G401.6 (cell line): ENCODE data around the gene MYO1B.

Source experiments
- FAIRE-seq: peaks from 2 replicates; lab custom pipeline; 2012; peaks lifted over from hg19 to GRCh38; lab: Jason Lieb, UNC

Gene MYO1B

GRCh38 chr2:191245046-191245868 lies at the start of gene MYO1B:
TSS of gene MYO1B (plus strand) at chr2:191245404. CDS start at chr2:191276896, 31,492 bp downstream.
- FAIRE-seq = no peak

DNA sequence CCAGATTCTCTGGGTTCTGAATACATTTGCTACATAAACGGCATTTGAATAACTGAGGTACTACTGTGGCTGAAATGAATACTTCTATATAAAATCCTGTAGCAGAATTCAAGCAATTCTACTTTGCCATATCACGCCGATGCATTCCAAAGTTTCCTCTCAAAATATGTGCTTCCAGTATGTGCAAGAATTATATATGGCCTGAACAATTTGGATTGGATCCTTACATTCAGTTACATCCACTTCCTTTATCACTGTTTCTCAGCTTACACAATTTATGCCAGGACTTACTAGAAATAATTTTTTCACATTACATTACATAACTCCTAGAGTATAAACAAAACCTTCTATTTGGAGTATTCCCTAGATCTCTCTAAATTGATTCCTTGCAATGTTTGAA lies 48.1 kb upstream of the MYO1B start:
- no peak for FAIRE-seq

GRCh38 chr2:191198271-191198670 lies 46.9 kb upstream of the MYO1B start:
- no peak for FAIRE-seq

DNA sequence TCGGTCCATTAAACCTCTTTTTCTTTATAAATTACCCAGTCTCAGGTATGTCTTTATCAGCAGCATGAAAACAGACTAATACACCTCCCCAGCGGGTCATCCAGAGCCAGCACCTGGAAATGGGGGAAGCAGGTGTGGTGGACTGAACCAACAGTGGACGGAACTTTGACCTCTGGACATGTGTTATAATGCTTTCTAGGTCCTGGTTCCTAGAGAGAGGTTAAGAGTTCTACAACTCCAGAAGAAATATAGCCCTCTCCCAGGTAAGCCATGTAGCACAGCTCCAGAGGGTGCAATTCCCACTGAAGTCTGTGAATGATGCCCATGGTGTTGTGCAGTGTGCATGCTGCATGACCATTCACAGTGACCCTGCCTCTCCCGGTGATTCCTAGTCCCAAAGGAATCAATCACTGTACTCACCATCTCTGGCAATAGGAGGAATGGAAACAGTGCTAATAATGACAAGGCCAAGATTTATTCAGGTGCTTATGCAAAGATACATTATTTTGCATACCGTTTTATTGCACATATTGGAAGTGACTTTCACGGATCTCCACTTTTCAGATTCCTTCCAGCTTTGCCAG lies 45.2 kb upstream of the MYO1B start:
- FAIRE-seq = no peak

DNA sequence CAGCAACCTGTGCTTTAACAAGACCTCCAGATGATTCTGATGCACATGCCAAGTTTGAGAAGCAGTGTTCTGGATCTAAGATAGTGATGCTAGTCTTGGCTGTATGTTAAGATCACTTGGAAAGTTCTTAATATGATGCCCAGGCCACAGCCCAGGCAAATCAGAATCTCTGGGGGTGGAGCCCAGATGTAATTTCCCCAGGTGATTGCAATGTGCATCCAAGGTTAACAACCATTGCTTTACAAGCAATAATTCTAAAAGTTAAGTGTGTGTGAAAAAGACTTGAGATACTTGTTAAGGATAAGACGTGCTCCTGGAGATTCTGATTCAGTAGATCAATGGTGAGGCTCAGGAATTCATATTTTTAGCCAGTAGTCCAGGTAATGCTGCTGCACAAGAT lies 44.3 kb upstream of the MYO1B start:
- FAIRE-seq = no peak

GRCh38 chr2:191202209-191202721 lies 42.9 kb upstream of the MYO1B start:
- no peak for FAIRE-seq

GRCh38 chr2:191202881-191203397 lies 42.3 kb upstream of the MYO1B start:
- FAIRE-seq = no peak

DNA sequence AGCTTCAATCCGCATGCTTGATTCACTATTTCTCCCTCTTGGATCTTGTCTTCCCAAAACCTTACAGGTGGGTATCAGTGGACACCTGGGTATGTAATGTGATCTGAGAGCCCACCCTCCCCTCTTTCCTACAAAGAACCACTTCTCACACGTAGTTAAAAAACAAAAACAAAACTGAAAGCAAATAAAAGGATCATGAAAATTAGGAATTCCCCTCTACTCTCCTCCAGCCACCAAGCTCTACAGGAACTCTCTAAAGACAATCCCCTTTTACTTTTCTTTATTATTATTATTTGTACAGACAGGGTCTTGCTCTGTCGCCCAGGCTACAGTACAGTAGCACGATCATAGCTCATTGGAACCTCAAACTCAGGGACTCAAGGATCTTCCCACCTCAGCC lies 40.8 kb upstream of the MYO1B start:
- no peak for FAIRE-seq

- FAIRE-seq = no peak
Measured at GRCh38 chr2:191206613-191207471, 38.4 kb upstream of the MYO1B start.

DNA sequence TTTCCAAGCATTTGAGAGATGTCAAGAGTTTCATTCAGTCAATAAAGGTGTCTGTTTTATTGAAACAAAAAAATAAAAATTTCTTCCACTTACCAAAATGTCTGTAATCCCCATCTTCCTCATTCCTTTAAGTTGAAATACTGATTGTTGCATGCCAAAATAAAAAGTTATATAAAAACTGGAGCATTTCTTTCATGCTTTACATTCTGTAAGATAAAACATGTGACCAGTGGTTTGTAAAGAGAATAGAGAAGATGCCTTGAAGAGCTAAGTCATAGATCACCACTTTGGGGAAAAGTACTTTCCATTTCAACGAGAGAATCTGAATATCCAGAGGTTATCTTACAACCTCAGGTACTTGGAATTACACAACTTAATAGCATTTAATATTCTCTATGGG lies 35.9 kb upstream of the MYO1B start:
- no peak for FAIRE-seq

DNA sequence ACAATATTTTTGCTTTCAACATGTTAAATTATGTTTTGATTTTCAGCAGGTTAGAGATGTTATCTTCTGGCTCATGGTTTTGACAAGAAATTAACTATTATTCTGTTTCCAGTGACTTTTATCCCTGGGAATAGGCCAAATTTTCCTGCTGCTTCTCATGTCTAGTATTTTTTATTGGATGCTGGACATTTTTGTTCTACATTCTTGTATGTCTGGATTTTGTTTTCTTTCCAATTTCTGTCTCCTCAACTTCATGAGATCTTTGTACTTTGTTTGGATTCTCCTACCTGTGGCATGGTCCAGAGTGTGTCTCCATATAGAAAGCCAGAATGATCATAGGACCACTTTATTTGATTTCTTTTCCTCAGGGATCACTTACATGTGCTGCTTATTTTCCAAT lies 33.1 kb upstream of the MYO1B start:
- no peak for FAIRE-seq

DNA sequence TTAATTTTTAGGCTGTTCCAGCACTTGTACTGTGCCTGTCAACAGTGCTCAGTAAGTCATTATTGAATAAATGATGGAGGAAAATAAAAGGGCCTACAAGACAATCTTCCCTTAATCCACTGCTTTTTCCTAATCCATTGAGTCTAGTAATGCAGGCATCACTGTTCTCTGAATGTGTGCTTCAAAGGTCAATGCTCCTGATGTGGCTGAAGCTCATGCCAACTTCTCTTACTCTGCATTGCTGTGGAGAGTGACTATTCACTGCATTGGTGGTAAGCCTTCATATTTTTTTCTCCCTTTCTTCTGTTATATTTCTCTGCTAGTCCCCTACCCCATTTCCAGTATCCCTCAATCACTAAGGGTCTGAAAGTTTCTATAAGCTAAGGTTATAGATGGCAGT lies 31.9 kb upstream of the MYO1B start:
- no peak for FAIRE-seq

GRCh38 chr2:191215230-191215629 lies 30.0 kb upstream of the MYO1B start:
- FAIRE-seq = no peak

DNA sequence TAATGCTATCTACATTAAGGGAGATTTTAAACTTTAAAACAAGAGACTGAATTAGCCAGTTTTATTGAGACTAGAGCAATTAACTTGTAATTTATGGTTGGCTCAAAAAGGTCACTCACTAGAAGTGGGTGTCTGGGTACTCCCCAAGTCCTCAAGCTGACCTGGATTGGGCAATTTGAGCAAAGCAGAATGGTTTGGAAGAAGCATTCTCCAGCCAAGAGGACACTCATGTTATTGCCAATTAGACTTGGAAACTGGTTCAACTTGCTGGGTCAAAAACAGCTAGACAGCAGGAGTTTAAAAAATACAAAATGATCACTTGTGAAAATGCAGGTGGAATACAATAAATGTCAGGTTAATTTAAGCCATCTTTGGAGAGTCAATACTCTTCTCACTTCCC lies 29.5 kb upstream of the MYO1B start:
- FAIRE-seq = no peak

- FAIRE-seq = no peak
Measured at GRCh38 chr2:191217580-191217979, 27.6 kb upstream of the MYO1B start.

- FAIRE-seq = peak; percentile 40
Measured at GRCh38 chr2:191218292-191218898, 26.8 kb upstream of the MYO1B start.

GRCh38 chr2:191220671-191221070 lies 24.5 kb upstream of the MYO1B start:
- FAIRE-seq = no peak

GRCh38 chr2:191221666-191222065 lies 23.5 kb upstream of the MYO1B start:
- FAIRE-seq = no peak

DNA sequence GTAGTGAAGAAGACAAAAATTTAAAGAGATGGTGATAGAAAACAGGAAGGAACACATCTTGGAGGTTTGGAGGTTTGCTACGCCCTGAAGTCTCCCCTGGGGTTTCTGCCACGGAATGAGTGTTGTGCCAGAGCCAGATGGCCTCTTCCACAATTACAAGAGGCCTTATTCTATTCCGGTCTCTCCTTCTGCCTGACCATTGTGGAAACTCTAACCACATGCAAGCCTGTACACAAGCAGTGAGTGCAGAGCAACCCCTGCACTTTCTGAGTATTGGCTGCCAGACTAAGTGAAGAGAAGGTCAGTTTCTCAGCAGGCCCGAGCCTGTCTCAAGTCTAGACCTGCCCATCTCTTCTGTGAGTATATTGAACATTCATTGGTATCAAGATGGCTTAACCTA lies 22.7 kb upstream of the MYO1B start:
- FAIRE-seq = no peak

GRCh38 chr2:191222952-191223351 lies 22.3 kb upstream of the MYO1B start:
- FAIRE-seq = no peak

DNA sequence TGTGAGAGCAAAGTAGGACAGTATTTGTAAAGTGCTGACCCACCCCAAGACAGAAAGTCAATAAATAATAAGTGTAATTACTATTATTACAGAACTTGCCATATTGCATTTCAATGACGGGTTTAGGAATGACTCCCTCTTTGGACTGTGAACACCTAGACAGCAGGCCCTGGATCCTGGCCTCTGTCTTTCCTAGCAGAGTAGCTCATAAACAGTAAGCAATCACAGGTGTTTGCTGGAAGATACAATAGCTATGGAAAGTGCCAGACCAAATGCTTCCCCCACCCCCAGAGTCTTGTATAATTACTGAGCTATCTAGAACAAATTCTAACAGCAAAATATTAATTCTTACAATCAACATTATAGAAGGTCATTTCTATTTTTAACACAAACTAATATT lies 20.1 kb upstream of the MYO1B start:
- no peak for FAIRE-seq

- no peak for FAIRE-seq
Measured at GRCh38 chr2:191225690-191226089, 19.5 kb upstream of the MYO1B start.
